Left hindlimb (tissue), 1 donor: ENCODE data around the gene KCNJ16.

Experiments
- DNase-seq: peaks from one replicate; pipeline ENCODE4 v3.0.0-alpha.2; 2018

KCNJ16 gene

DNA sequence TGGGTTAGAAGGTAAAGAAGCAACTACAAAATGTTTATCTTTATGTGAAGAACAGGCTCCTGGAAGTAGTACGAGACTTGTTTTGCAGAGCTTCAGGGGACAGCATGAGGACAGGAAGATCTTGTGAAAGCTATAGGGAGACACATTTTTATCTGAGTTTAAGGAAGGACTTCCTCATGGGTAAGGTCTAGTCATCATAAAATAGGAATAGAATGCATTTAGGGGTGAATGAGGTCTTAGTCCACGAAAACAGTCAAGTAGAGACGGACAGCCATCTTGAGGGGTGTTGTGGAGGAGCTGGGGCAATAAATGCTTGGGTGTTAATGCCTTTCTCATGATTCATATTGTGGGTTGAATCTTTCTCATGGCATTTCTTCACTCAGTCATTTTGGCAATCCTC lies 24.3 kb downstream of the KCNJ16 start:
- no peak for DNase-seq

DNA sequence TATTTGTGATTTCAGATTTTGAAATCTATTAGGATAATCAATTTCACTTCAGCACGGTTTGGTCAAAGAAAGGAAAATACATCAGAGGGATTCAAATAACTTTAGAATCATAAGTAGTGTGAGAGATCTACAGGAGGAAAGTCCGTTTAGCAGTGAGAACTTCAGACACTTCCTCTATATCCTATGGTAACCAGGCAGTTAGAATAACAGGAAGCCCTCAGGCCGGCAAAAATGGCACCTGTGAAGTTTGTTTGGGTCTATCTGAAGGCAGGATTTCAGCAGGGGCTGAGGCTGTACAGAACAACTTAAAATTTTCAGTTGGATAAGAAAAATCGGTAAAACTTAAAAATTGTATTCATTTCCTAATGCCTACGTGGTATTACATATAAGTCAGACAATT lies 24.9 kb downstream of the KCNJ16 start:
- no peak for DNase-seq

GRCh38 chr17:70100983-70101382 lies 26.0 kb downstream of the KCNJ16 start:
- no peak for DNase-seq

- no peak for DNase-seq
Measured at GRCh38 chr17:70102531-70102930, 27.5 kb downstream of the KCNJ16 start.

GRCh38 chr17:70104791-70105523 lies 29.9 kb downstream of the KCNJ16 start:
- DNase-seq = no peak

GRCh38 chr17:70105641-70106040 lies 30.6 kb downstream of the KCNJ16 start:
- no peak for DNase-seq

DNA sequence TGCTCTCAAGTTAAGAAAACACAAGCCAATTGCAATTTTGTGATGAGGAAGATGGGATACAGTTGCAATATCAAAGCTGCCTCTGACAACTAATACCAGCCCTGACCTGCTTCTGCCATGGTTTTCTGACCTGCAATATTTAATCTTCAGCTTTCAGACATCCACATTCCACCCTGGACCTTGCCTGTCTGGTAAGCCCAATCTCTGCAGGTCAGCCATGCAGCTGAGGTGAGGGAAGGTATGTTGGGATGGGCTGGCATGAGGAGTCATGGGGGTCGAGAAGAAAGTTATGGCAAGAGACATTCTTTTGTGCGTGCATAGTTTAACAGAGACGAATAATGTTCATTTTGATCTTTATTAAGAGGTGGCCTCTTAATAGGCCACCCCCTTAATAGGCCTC lies 31.5 kb downstream of the KCNJ16 start:
- DNase-seq = no peak

DNA sequence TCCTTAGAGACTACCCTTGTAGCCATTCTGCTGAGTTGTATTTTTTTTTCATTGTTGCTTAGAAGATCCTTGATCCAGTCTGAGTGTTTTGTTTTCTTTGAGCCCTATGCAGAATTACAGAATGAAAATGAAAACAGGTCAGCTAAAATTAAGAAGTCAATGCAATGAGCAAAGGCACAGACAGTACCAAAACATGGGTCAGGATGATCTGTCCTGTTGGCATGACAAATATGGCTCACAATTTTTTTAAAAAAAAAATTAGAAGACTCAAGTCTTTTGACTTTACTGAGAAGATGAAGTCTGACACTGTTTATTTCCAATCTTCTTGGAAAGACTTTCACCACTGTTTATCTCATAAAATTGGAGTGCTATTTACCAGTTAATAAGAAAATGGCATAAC lies 32.4 kb downstream of the KCNJ16 start:
- no peak for DNase-seq

GRCh38 chr17:70107904-70108565 lies 33.0 kb downstream of the KCNJ16 start:
- no peak for DNase-seq

DNA sequence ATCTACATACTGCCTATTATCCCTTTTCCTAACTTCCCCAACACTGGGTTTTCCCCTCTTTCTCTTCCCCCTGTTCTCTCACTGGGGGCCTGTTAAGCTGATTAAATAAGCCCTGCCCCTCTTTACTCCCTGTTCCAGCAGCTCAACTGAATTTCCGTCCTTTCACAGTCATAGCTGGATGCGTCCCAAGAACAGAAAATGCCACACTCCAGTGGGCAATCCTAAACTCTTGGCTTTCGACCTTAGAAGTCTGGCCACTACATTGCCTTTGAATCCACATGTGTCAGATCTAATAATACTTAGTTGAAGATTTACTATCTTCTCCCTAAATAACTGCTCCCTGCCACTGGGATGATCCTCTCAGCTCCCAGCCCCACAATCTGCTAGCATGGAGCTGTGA lies 34.5 kb downstream of the KCNJ16 start:
- no peak for DNase-seq

GRCh38 chr17:70110443-70110880 lies 35.4 kb downstream of the KCNJ16 start:
- DNase-seq = no peak

DNA sequence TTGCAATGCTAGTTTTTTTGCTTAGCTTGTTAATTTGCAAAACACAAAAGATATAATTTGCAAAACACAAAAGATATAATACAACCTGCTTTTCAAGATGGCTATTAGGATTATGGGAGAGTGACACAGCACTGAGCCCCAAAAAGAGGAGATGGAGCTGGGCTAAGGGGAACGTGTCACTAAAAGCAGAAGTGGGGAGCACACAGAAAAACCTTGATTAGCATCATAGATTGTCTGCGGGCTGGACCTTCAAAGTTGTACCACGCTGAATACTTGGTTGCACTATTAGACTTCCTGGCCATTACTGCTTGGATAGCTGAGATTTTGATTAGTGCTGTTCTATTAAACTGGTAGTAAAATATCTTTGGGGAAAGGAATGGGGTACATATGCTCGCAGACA lies 36.2 kb downstream of the KCNJ16 start:
- DNase-seq = no peak

DNA sequence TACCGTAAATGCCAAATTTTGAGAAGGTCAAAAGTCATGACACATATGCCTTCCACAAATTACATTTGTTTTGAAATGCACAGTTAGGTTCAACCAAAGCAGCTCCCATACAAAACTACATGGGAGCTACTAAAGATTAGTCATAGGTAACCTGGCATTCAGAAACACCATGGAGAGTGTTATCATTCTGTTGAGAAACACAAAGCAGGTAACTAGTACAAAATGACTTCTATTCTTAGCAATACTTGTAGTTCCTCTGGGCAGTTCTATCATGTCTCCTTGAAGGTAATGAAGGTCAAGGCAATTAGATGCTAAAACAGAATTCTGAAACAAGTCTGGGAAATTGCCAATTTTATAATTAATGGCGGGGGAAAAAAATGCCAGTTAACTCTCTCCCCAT lies 39.4 kb downstream of the KCNJ16 start:
- DNase-seq = no peak

DNA sequence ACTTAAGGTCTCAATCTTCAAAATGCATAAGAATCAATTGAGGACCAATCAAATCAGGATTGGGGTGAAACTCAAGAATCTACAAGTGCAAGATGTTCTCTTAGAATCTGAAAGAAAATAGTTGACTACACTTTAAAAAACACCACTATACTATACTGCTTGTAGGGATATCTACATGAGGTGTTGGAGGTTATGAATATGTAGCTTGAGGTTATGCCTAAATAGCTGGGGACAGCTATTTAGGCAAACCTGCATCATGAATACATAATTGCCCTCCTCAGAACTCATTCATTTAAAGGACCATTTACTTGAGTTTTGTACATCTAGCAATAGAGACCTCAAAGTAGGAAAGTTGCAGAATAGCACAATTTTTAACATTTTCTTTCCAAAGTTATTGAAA lies 40.1 kb downstream of the KCNJ16 start:
- no peak for DNase-seq

DNA sequence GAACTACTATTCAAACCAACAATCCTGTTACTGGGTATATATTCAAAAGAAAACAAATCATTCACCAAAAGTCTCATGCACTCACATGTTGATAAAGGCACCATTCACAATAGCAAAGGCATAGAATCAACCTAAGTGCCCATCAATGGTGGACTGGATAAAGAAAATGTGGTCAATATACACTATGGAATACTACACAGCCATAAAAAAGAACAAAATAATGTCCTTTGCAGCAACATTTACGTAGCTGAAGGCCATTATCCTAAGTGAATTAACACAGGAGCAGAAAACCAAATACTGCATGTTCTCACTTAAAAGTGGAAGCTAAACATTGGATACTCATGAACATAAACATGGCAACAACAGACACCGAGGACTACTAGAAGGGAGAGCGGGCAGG lies 41.9 kb downstream of the KCNJ16 start:
- DNase-seq = no peak

- DNase-seq = no peak
Measured at GRCh38 chr17:70119545-70119944, 44.5 kb downstream of the KCNJ16 start.

DNA sequence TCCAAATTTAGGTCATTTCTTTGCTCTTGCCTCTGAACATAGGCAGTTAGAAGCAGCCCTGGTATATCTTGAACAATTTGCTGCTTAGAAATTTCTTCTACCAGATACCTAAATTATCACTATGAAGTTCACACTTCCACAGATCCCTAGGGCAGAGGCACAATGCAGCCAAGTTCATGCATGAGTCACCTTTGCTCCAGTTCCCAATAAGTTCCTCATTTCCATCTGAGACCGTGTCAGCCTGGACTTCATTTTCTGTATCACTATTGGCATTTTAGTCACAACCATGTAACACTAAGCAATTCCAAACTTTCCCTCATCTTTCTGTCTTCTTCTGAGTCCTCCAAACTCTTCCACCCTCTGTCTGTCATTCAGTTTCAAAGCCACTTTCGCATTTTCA lies 45.0 kb downstream of the KCNJ16 start:
- DNase-seq = no peak

DNA sequence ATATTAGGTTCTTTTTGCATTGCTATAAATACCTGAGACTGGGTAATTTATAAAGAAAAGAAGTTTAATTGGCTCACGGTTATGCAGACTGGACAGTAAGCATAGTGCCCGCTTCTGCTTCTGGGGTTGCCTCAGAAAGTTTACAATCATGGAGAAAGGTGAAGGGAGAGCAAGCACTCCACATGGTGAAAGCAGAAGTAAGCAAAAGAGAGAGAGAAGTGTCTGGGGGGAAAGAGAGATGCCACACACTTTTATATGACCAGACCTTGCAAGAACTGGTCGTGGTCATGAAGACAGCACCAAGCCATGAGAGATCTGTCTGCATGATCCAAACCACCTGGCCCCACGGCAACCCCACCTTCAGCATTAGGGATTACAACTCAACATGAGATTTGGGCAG lies 45.4 kb downstream of the KCNJ16 start:
- DNase-seq = no peak

DNA sequence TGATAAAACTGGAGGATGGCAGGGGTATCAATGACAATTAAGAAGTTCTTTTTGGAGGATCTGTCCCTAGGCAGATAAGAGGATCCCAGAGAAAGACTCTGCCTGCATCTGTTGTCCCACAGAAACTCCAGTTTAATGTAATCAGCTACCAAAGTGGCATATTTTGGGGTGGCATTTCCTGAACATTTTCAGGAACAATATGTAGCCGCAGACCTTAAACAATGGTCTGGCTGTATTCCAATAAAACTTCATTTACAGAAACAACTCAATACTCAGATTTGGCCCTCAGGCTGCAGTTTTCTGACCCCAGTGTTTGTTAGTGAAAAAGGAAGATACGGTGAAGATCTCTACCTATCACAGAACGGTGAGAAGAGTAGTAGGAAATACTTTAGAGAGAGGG lies 46.1 kb downstream of the KCNJ16 start:
- no peak for DNase-seq

DNA sequence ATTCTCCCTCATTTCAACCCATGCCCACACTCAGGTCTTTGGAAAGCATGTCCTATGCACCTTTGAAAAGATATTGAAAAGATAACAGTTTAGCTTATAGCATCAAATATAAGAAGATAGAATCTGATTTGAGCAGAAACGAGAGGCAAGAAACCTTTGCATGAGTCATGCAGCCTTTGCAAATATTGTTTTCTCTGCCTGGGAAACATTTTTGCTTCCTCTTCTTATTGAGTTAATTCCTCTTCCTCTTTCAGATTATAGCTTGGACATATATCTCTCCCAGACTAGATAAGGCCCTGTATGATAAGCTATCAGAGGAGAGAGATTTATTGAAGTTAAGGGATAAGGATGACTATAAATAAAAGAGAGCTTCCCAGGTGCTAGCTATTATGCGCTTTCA lies 48.2 kb downstream of the KCNJ16 start:
- no peak for DNase-seq

- no peak for DNase-seq
Measured at GRCh38 chr17:70124723-70125122, 49.7 kb downstream of the KCNJ16 start.

- no peak for DNase-seq
Measured at GRCh38 chr17:70127221-70127873, 52.3 kb downstream of the KCNJ16 start.

- DNase-seq = no peak
Measured at GRCh38 chr17:70128727-70129238, 53.8 kb downstream of the KCNJ16 start.

DNA sequence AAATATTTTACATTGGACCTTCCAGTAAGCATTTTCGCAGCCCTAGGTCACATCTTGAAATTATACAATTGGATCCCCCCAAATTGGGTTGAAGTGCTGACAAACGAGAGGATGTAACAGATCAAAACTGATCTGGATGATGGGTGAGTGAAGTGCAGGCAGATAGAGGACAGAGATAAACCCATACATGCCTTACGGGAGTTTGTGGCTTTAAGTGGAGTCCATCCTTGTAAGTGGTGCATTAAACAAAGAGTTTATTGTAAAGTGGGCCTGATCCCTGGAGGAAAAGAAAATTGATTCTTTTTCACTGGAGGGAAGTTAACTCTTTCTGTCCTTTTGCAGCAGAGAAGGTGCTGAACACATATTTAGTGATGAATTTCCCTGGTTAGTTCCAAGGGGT lies 55.3 kb downstream of the KCNJ16 start:
- DNase-seq = no peak
